ENCODE measurements around the gene ADORA2B. TPM values are rescaled to one million over a fixed set of nuclear protein-coding genes. Genes with fewer than 3 reads are reported as not detected.
A peak's percentile ranks its signal among the peaks of the same experiment; 100 is the strongest.
"Not testable (repeated sequence)": the region's sequence is repeated elsewhere in the genome, so short reads cannot be mapped to it uniquely, and the experiment has no call there.

ADORA2B gene
- total RNA-seq (1 to 10 TPM; 2.3 to 2.5 TPM), polyA plus RNA-seq (ENCODE audit: insufficient read depth, low read depth, low replicate concordance) (1.6 TPM)
- long read RNA-seq, donor 1, partial matches to known transcripts: 0 of 4 reads
- long read RNA-seq, donor 1, other reads (novel, unspliced or antisense): 0 of 4 reads
- long read RNA-seq, donor 2, partial matches to known transcripts: 0 of 2 reads
- long read RNA-seq, donor 2, other reads (novel, unspliced or antisense): 0 of 2 reads

- peak; percentile 54 for DNase-seq
- H3K27ac ChIP-seq: no peak within 1 kb of the TSS
- H3K36me3 ChIP-seq (ENCODE audit: low read depth, missing control alignments): no peaks in the 10 kb centered on the region
- 0% methylated on average over 8 to 44 of the region's 88 CpGs for WGBS, 2 donors
- intact Hi-C loops (cut with DNase I; ENCODE audit: low total_unique reads): no loop called here
- H3K27me3 ChIP-seq: no peaks in the 10 kb centered on the region
- no peaks in the 10 kb centered on the region for H3K9me3 ChIP-seq
- H3K4me1 ChIP-seq: peaks cover 5% of the 10 kb centered on the region
- H3K4me3 ChIP-seq: peak within 1 kb of the TSS; percentile 52 to 64
- TF ChIP-seq CTCF (IDR thresholded peaks at IDR 0.05) (peak in 1 of 3 experiments; percentile 20), POLR2A (IDR thresholded peaks at IDR 0.05) (no peak)
These were observed at the start of gene ADORA2B for GRCh38 chr17:15944759-15945526. TSS of gene ADORA2B (plus strand) at chr17:15945130. CDS start at chr17:15945249, 119 bp downstream.

DNA sequence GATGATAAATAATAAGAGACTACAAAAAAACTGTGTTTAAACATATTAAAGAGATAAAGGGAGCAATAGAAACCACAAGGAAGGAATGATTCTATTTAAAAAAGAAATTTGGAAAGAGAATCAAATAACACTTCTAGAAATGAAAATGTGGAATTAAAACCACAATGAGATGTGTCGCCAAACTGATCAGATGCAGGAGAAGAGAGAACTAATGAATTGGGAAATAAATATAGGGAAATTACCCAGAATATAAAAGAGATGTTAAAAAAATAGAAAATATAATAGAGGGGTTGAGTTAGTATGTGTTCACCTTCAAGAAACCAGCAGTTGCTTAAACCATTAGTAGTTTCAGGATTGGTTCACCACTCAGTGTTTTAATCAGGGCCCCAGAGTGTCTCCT lies 48.7 kb upstream of the ADORA2B start:
- Histone ChIP-seq H3K27ac (no peak overlapping the region), H3K9me3 (no peaks in the 10 kb centered on the region), H3K4me3 (no peak overlapping the region), H3K36me3 (ENCODE audit: low read depth, missing control alignments) (no peaks in the 10 kb centered on the region), H3K27me3 (no peaks in the 10 kb centered on the region), H3K4me1 (no peaks in the 10 kb centered on the region)
- WGBS, 2 donors: 88 to 93% methylated on average over 1 of the region's 1 CpG
- TF ChIP-seq CTCF (IDR thresholded peaks at IDR 0.05) (no peak), POLR2A (IDR thresholded peaks at IDR 0.05) (no peak)
- no peak for DNase-seq
- intact Hi-C loops (cut with DNase I; ENCODE audit: low total_unique reads): no loop called here

- no peaks in the 10 kb centered on the region for H3K36me3 ChIP-seq (ENCODE audit: low read depth, missing control alignments)
- H3K4me1 ChIP-seq: no peaks in the 10 kb centered on the region
- 90 to 94% methylated on average over 3 of the region's 3 CpGs for WGBS, 2 donors
- intact Hi-C loops (cut with DNase I; ENCODE audit: low total_unique reads): no loop called here
- TF ChIP-seq POLR2A (IDR thresholded peaks at IDR 0.05) (no peak), CTCF (IDR thresholded peaks at IDR 0.05) (no peak)
- no peaks in the 10 kb centered on the region for H3K9me3 ChIP-seq
- H3K27ac ChIP-seq: no peak overlapping the region
- H3K4me3 ChIP-seq: no peak overlapping the region
- no peaks in the 10 kb centered on the region for H3K27me3 ChIP-seq
- DNase-seq: no peak
These were observed 48.1 kb upstream of the ADORA2B start for GRCh38 chr17:15896834-15897233.

DNA sequence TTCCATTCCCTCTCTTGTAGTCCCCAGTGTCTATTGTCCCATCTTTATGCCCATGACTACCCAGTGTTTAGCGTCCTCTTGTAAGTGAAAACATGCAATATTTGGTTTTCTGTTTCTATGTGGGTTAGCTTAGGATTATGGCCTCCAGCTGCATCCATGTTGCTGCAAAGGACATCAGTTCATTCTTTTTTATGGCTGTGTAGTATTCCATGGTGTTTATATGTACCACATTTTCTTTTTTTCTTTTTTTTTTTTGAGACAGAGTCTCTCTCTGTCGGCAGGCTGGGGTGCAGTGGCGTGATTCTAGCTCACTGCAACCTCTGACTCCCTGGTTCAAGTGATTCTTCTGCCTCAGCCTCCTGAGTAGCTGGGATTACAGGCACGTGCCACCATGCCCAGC lies 45.3 kb upstream of the ADORA2B start:
- H3K27me3 ChIP-seq; H3K4me1 ChIP-seq; H3K9me3 ChIP-seq; H3K36me3 ChIP-seq (ENCODE audit: low read depth, missing control alignments); DNase-seq; H3K4me3 ChIP-seq; H3K27ac ChIP-seq; intact Hi-C loops (cut with DNase I; ENCODE audit: low total_unique reads): not testable (repeated sequence)
- 90 to 94% methylated on average over 4 of the region's 4 CpGs for WGBS, 2 donors

- WGBS, 2 donors: 82 to 89% methylated on average over 5 to 7 of the region's 7 CpGs
- no peak for DNase-seq
- Histone ChIP-seq H3K36me3 (ENCODE audit: low read depth, missing control alignments) (no peaks in the 10 kb centered on the region), H3K4me3 (no peak overlapping the region), H3K27me3 (no peaks in the 10 kb centered on the region), H3K4me1 (no peaks in the 10 kb centered on the region), H3K27ac (no peak overlapping the region), H3K9me3 (no peaks in the 10 kb centered on the region)
- intact Hi-C loops (cut with DNase I; ENCODE audit: low total_unique reads): no loop called here
- no peak for TF ChIP-seq POLR2A (IDR thresholded peaks at IDR 0.05)
- no peak for TF ChIP-seq CTCF (IDR thresholded peaks at IDR 0.05)
These were observed 44.1 kb upstream of the ADORA2B start for GRCh38 chr17:15900871-15901270.

DNA sequence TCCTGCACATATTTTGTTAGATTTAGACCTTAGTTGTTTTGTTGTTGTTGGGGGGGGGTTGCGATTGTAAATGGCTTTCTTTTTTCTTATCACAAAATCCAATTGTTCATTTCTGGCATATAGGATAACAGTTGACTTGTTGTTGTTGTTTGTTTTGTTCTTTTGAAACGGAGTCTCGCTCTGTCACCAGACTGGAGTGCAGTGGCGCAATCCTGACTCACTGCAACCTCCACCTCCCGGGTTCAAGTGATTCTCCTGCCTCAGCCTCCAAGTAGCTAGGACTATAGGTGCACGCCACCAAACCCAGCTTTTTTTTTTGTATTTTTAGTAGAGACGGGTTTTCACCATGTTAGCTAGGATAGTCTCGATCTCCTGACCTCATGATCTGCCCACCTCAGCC lies 39.7 kb upstream of the ADORA2B start:
- DNase-seq; intact Hi-C loops (cut with DNase I; ENCODE audit: low total_unique reads); H3K4me3 ChIP-seq; H3K27me3 ChIP-seq; H3K9me3 ChIP-seq; H3K27ac ChIP-seq; H3K36me3 ChIP-seq (ENCODE audit: low read depth, missing control alignments); H3K4me1 ChIP-seq: not testable (repeated sequence)
- WGBS, 2 donors: 94% methylated on average over 8 of the region's 8 CpGs
